ENCODE data around the gene HOXA13.

HOXA13 gene

GRCh38 chr7:27181795-27182275, 18.1 kb downstream of the HOXA13 start:
- peak; percentile 74 for DNase-seq (ENCODE audit: low read depth)

DNA sequence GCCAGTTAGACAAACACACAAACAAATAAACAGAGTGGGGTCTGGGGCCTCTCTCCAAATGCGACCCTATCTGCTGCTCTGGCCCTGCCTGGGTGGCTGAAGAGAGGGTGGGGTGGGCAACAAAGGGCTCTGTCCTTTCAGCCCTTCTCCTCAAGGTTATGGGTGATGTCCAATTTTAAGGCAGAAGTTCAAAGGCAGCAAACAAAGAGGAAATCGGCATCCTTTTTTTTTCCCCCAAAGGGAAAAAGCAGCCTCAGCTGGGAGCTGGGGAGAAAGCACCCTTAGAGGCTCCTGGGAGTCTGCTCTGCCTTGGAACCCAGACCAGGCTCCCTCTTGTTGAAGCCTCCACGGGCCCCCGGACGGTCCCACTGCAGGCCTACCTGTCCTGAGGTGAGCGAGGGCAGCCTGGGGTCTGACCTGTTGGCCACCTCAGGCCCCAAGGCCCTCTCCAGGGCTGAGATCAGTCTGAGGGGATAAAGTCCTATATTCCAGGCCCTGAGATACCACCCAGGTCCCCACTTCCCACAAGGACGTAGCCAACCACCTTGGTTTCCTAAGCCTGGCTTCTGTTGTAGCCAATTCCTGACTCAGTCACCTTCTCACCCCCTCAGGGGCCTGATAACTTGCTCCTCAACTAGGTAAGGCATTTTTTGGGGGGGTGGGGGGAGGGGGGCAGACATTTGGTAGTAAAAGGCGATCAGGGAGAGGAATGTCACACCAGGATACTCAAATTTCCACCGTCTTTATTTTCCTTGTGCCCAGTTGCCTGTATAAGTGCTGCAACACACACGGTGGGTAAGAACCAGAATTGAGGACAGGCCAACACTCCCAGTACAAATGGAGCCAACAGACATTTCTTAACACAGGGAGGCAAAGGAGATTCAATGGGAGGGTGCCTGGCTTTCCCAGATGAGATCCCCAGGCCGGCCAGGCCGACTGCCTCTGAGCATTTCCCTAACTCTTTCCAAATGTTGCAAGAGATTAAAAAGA, 19.2 kb downstream of the HOXA13 start:
- DNase-seq (ENCODE audit: low read depth): peak; percentile 50

GRCh38 chr7:27179503-27180430, 20.1 kb downstream of the HOXA13 start:
- DNase-seq (ENCODE audit: low read depth): peak; percentile 95

GRCh38 chr7:27179030-27179429, 20.9 kb downstream of the HOXA13 start:
- DNase-seq (ENCODE audit: low read depth): peak; percentile 47

GRCh38 chr7:27178366-27178765, 21.5 kb downstream of the HOXA13 start:
- peak; percentile 74 for DNase-seq (ENCODE audit: low read depth)

GRCh38 chr7:27177795-27178320, 22.0 kb downstream of the HOXA13 start:
- peak; percentile 41 for DNase-seq (ENCODE audit: low read depth)

DNA sequence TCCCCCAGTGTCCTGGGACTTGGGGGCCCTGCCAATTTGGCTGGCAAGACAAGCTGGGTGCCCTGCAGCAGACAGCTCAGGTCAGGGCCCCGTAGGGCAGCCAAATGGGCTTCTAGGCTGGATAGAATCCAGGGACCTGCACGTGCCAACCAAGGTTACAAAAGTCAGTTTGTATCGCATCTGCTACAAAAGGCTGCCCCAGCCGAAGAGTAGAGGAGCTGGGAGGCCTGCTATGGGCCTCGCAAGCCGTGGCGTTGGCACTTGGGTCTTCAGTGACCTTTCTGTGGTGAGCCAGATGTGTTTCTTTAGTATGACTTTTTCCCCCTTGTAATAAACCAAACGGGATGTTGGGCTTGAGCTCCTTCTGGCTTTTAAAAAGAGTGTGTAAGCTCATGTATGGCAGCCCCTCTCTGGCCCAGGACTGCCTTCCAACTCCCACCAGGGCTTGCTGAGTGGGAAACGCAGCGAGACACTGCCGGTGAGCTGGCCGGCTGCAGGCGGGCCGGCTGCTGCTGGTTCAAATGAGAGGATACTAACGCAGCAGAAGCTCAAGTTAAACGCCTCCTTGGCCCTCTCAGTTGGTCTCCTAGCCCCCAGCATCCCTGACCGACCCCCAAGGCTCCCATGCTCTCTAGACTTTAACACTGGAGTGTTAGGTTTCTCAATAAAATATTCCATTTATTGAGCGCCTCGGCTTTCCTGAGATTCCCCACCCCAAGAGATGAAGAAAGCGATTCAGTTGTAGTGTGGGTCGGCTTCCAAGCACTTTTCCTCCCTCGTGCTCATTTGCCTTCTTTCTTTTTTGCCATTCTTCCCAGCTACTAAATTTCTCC, 22.7 kb downstream of the HOXA13 start:
- DNase-seq (ENCODE audit: low read depth): peak; percentile 54

- DNase-seq (ENCODE audit: low read depth): no peak
Observed at GRCh38 chr7:27176524-27176845, 23.4 kb downstream of the HOXA13 start.

DNA sequence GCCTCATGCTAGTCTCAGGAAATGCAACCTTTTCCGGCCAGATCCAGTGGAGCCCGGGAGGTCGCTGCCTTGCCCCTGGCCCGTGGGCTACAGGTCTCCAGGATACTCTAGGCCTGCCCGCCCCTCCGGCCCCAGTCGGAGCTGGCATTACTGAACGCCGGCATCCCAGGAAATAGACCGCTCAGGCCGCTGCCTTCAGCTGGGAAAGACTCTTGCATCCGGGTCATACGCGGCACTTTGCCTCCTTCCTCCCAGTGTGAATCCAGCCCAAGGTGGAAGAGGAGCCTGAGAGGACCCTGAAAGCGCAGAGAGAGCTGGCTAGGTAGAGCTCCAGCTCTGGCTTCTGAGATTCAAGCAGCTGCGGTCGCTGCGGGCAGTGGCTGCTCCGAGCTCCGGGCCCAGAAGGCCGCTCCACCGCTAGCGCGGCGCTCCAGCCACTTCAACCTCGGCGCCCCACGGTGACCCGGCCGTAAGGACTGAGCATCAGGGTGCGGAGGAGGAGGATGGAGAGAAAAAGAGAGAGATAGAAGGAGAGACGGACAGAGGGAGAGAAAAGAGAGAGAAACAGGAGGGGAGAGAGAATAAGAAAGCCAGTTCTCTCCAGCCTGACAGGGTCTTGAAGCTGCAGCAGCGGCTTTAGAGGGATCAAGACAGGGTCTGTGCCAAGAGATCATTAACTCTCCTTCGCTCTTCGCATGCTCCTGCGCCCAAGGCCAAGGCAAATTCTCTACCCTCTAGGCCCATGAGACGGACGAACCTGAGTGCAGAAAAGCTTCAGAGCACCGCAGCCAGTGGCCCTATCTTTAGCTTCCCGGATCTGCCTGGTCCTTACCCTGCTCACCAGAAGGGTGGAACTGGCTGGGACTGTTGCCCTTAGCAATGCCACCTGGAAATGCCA, 24.0 kb downstream of the HOXA13 start:
- peak; percentile 72 for DNase-seq (ENCODE audit: low read depth)

- peak; percentile 89 for DNase-seq (ENCODE audit: low read depth)
Observed at GRCh38 chr7:27174874-27175625, 24.8 kb downstream of the HOXA13 start.

DNA sequence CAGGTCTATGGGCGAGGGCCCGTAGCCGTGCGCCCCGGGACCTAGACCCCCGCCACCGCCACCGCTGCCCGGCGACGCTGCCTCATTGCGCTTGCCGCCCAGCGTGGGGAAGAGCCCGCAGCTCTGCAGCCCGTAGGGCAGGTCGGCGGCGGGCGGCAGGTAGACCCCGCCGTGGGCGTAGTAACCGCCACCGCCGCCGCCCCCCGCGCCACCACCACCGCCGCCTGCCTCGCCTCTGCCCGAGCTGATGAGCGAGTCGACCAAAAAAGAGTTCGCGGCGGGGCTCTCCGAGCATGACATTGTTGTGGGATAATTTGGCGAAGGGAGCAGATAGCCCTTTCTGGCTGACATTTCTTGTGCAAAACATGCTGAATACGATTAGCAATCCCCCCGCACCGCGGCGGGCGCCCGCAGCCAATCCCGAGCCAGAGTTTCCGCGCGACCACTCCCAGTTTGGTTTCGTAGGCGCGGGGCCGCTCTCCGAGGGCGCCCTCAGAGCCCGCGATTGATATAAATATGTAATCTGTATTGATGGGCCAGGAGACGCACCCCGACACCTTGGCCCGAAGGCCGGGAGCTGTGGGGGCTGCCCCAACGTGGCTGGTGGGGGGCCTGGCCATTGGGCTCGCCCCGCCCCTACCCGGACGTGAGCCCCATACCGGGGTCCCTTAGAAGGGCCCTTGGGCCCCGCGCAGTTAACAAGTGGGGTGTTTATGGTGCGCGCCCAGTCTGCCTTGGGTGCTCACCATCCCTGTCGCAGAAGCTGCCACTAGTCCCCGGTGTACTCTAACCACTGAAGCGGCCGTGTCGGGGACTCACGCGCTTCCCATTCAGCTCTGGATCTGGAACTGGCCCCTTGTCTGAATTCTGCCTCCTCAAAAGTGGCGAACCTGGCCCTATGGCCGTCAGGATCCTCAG, 25.7 kb downstream of the HOXA13 start, which contains the start of gene HOXA10:
TSS of gene HOXA10 (minus strand) at position 365 of the 918 bp plus-strand sequence. CDS start at position 351, 14 bp downstream.
- peak; percentile 82 for DNase-seq (ENCODE audit: low read depth)

- DNase-seq (ENCODE audit: low read depth): peak; percentile 52
Observed at GRCh38 chr7:27173511-27173955, 26.4 kb downstream of the HOXA13 start.

GRCh38 chr7:27172823-27173510, 26.9 kb downstream of the HOXA13 start:
- DNase-seq (ENCODE audit: low read depth): peak; percentile 97

DNA sequence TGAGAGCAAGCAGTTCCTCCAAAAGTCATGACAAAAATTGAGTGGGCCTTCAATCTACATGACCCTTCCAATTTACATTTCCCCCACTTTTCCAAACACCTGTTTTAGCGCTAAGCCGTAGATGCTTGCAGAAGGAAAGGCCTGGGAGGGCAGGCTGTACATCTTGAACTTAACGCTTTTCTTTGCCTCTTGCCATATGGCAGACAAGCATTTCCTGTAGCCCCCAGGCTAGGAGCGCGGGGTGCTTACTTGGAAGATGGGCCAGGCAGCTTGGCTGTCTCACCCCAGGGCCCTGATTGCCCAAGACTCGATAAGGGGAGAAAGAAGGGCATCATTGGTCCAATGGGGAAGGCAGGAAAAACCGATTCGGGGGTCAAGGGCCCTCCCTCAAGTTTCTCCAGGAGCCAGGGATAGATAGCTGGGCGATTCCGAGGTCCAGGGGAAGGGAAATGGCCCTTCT, 27.5 kb downstream of the HOXA13 start:
- peak; percentile 87 for DNase-seq (ENCODE audit: low read depth)

- peak; percentile 66 for DNase-seq (ENCODE audit: low read depth)
Observed at GRCh38 chr7:27171637-27172314, 28.1 kb downstream of the HOXA13 start.

DNA sequence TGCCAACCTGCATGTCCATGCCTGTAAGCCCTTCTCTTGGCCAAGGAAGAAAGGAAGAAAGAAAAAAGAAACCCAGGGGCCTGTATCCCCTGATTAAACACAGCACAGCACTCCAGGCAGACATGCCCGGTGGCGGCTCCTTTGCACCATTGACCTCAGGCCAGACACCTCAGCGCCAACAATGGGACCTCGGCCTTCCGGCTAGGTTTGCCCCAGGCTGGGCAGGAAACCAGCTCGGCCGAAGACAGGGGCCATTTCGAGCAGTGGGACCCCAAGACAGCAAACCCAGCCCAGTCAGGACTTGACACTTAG, 28.6 kb downstream of the HOXA13 start:
- peak; percentile 65 for DNase-seq (ENCODE audit: low read depth)
